GM12801 (cell line): ENCODE results near the gene STIL.

ENCODE experiments used
- CTCF ChIP-seq: IDR thresholded peaks from one replicate; pipeline ENCODE4 v1.5.1; 2011; ENCODE audit warnings: control low read depth; ENCODE audit not compliant: insufficient read length; ENCODE audit errors: extremely low read depth

STIL gene

GRCh38 chr1:47219001-47219400, 94.9 kb downstream of the STIL start:
- TF ChIP-seq CTCF, result no peak

- TF ChIP-seq CTCF, result no peak
Measured at GRCh38 chr1:47216278-47217059, 97.5 kb downstream of the STIL start.

- no peak for TF ChIP-seq CTCF
Measured at GRCh38 chr1:47215713-47216112, 98.2 kb downstream of the STIL start.

GRCh38 chr1:47214549-47214948, 99.4 kb downstream of the STIL start:
- TF ChIP-seq CTCF, result no peak

- TF ChIP-seq CTCF, result no peak
Measured at GRCh38 chr1:47213230-47213963, 100.5 kb downstream of the STIL start.

GRCh38 chr1:47212636-47213229, 101.2 kb downstream of the STIL start:
- no peak for TF ChIP-seq CTCF

- no peak for TF ChIP-seq CTCF
Measured at GRCh38 chr1:47211796-47212269, 102.1 kb downstream of the STIL start.
